Glutamatergic neuron (in vitro differentiated cells): Measurements from ENCODE around the gene MDK. TPM values are rescaled to one million over a fixed set of nuclear protein-coding genes. Genes with fewer than 3 reads are reported as not detected.

Experiments
- DNase-seq: peaks from one replicate; pipeline ENCODE4 v3.0.0; 2022
- H3K27ac Mint-ChIP-seq: one replicate; pipeline ENCODE4 v1.8.0; 2020; ENCODE audit warnings: mild to moderate bottlenecking, mixed read lengths, inconsistent platforms; ENCODE audit not compliant: unreplicated experiment
- H3K27me3 Mint-ChIP-seq: one replicate; pipeline ENCODE4 v1.8.0; 2020; ENCODE audit warnings: mild to moderate bottlenecking, moderate library complexity, mixed read lengths, inconsistent platforms; ENCODE audit not compliant: unreplicated experiment
- H3K36me3 Mint-ChIP-seq: one replicate; pipeline ENCODE4 v1.8.0; 2020; ENCODE audit warnings: mild to moderate bottlenecking, mixed read lengths, inconsistent platforms; ENCODE audit not compliant: unreplicated experiment
- H3K4me1 Mint-ChIP-seq: one replicate; pipeline ENCODE4 v1.8.0; 2020; ENCODE audit warnings: mild to moderate bottlenecking, low read depth, mixed read lengths, inconsistent platforms; ENCODE audit not compliant: unreplicated experiment
- H3K4me3 Mint-ChIP-seq: one replicate; pipeline ENCODE4 v1.8.0; 2020; ENCODE audit warnings: mild to moderate bottlenecking, mixed read lengths, inconsistent platforms; ENCODE audit not compliant: unreplicated experiment
- H3K9me3 Mint-ChIP-seq: one replicate; pipeline ENCODE4 v1.8.0; 2020; ENCODE audit warnings: mild to moderate bottlenecking, moderate library complexity, mixed read lengths, inconsistent platforms; ENCODE audit not compliant: unreplicated experiment
- total RNA-seq: library from RNA; stranded (reverse); fragmentation: NEBNext Ultra II Directional; extraction: Animal tissue kit (Norgen Biotek cat#: 25700); gene quantifications from one replicate; pipeline ENCODE4 v1.2.1, GENCODE V29; 2021; ENCODE audit not compliant: unreplicated experiment
- TF ChIP-seq, protein P1 (sequence below): fragments of 200-600 bp; sonication (generic); IDR thresholded peaks from one replicate; pipeline ENCODE4 v1.5.0; 2021; ENCODE audit not compliant: partially characterized antibody, unreplicated experiment

The MDK gene
- total RNA-seq, 1 donor from 2014 or later: 846 TPM

DNA sequence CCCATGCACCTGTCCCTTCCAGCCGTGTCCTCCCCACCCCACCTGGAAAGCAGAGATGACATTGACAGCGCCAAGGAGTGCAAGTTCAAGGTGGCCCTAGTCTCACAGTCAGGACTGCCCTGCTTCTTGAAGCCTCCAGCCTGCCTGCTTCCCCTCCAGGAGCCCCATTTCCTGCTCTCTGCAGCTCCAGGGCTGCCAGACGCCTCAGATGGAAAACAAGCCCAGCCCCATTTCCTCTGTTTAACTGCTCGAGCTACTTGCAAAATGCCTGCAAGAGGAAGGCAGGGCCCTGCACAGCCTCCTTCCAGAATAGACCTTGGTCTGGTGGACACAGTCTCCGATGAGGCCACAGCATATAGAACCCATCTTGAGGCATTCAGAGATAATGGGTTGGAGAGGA is 39.2 kb upstream of the MDK start:
- Mint-ChIP-seq H3K36me3 (peaks cover 6% of the 10 kb centered on the region), H3K9me3 (peaks cover 4% of the 10 kb centered on the region), H3K27me3 (peaks cover 14% of the 10 kb centered on the region), H3K4me1 (peaks cover 35% of the 10 kb centered on the region), H3K4me3 (no peak overlapping the region), H3K27ac (no peak overlapping the region)
- TF ChIP-seq, protein P1, sequence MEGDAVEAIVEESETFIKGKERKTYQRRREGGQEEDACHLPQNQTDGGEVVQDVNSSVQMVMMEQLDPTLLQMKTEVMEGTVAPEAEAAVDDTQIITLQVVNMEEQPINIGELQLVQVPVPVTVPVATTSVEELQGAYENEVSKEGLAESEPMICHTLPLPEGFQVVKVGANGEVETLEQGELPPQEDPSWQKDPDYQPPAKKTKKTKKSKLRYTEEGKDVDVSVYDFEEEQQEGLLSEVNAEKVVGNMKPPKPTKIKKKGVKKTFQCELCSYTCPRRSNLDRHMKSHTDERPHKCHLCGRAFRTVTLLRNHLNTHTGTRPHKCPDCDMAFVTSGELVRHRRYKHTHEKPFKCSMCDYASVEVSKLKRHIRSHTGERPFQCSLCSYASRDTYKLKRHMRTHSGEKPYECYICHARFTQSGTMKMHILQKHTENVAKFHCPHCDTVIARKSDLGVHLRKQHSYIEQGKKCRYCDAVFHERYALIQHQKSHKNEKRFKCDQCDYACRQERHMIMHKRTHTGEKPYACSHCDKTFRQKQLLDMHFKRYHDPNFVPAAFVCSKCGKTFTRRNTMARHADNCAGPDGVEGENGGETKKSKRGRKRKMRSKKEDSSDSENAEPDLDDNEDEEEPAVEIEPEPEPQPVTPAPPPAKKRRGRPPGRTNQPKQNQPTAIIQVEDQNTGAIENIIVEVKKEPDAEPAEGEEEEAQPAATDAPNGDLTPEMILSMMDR: no peak
- DNase-seq: no peak

DNA sequence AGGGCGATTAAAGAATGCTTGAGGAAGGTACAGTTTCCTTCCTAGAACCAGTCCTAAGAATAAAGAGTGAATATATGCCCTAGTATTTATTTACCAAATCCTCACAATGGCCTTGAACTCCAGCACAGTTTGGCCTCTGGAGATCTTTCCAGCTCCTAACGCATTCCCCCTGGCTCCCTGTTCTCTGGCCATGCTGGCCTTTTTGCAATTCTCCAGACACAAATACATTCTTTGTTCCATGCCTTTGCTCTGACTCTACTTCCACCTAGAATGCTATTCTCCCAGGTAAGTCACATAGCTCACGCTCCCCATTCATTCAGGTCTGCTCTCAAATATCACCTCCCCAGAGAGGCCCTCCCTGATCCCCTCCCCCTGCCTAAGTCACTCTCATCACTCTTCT is 37.9 kb upstream of the MDK start:
- Mint-ChIP-seq H3K9me3 (peaks cover 4% of the 10 kb centered on the region), H3K36me3 (peaks cover 6% of the 10 kb centered on the region), H3K4me3 (no peak overlapping the region), H3K4me1 (peaks cover 36% of the 10 kb centered on the region), H3K27ac (peak overlapping the region; percentile 14), H3K27me3 (peaks cover 14% of the 10 kb centered on the region)
- DNase-seq: no peak
- TF ChIP-seq, protein P1: no peak

DNA sequence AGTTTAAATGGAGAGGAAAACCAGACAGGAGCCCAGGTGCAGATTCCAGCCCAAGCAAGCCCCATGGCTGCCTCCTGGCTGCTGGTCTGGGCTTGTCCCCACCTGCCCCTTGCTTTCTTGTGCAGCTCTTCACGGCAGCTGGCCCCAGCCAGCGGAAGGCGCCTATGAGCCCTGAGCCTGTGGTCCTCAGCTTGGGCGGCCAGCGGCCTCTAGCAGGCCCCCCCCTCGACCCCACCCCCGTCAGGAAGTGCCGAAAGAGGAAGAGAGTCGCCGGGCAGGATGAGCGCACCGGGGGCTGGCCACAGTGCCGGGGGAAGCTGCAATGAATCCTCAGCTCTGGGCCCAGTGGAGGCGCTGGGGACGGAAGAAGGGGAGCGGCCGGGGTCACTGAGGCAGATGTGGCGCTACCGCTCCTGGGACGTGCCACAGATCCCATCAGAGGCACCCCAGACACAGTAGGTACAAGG is 36.3 kb upstream of the MDK start:
- peak; percentile 38 for DNase-seq
- peak overlapping the region; percentile 35 for H3K27ac Mint-ChIP-seq
- peaks cover 18% of the 10 kb centered on the region for H3K27me3 Mint-ChIP-seq
- TF ChIP-seq, protein P1: no peak
- peaks cover 6% of the 10 kb centered on the region for H3K36me3 Mint-ChIP-seq
- peaks cover 4% of the 10 kb centered on the region for H3K9me3 Mint-ChIP-seq
- peaks cover 33% of the 10 kb centered on the region for H3K4me1 Mint-ChIP-seq
- H3K4me3 Mint-ChIP-seq: no peak overlapping the region

DNA sequence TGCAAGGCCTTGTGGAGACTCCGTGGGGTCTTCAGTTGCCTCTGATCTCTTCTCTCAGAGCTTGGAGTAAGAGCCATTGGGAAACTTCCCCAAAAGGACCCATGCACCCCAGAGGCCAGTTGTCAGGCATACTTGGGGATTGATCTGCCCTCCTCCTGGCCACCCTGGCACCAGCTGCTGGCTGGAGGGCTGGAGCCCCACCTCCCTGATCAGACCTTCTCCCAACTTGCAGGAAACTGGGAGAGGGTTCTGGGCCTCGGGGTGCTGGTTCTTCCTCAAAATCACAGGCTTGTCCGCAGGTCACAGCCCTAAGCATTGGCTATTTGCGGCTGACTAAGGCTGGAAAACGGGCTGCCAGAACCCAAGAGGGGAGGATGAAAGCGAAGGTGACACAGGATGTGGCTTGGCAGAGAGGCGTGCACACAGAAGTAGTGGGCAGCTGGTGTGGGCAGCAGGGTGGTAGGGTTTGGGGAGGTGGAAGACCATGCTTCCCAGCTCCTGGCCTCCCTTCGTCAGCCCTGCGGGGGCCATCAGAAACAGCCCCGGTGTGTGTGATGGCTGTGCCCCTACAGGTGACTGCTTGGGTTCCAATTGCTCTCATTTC is 35.5 kb upstream of the MDK start:
- peaks cover 30% of the 10 kb centered on the region for H3K4me1 Mint-ChIP-seq
- H3K27me3 Mint-ChIP-seq: peaks cover 18% of the 10 kb centered on the region
- peak overlapping the region; percentile 79 for H3K4me3 Mint-ChIP-seq
- H3K9me3 Mint-ChIP-seq: peaks cover 4% of the 10 kb centered on the region
- H3K27ac Mint-ChIP-seq: peak overlapping the region; percentile 33
- peaks cover 6% of the 10 kb centered on the region for H3K36me3 Mint-ChIP-seq
- TF ChIP-seq, protein P1: no peak
- no peak for DNase-seq

DNA sequence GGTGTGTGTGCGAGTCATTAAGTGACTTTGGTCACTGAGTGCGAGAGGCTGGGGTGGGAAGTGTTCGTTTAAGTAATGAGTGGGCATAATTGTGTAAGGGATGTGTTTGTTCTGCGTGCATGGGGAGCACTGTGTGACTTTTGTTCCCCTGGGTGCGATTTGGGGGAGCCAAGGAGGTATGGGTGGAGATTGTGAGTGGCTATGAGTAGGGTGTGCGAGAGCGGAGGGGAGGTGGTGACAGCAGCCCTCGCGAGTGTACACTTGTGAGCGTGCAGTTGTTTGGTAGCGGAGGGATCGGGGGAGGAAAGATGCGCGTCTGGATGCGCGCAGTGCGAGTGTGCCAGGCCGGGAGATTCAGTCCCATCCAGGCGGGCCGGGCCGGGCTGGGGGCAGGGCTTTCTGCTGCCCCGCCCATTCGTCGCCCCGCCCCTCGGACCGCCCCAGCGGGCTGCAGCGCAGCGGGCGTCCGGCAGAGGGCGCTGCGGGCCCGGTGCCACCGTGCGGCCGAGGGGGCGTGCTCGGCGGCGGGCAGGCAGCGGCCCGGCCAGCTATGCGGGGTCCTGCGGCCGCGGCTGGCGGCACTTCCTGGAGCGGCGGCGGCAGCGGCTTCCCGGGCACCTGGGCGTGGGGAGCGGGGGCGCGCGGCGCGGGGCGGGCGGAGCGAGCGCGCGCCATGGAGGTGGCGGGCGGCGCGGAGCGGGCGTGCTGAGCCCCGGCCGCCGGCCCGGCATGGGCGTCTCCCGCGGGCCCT is 34.4 kb upstream of the MDK start, which contains the start of gene DGKZ:
Gene DGKZ, plus strand, starts transcription at position 578 of the 751 bp plus-strand sequence. CDS start 197 bp downstream, outside the sequence.
- H3K36me3 Mint-ChIP-seq: peaks cover 6% of the 10 kb centered on the region
- H3K4me3 Mint-ChIP-seq: peak within 1 kb of the TSS; percentile 88
- peaks cover 35% of the 10 kb centered on the region for H3K4me1 Mint-ChIP-seq

More for the DNA sequence above, 34.4 kb upstream of the MDK start, which contains the start of gene DGKZ:
- peak within 1 kb of the TSS; percentile 43 for H3K27ac Mint-ChIP-seq
- DNase-seq: peak; percentile 89
- H3K9me3 Mint-ChIP-seq: peaks cover 4% of the 10 kb centered on the region
- TF ChIP-seq, protein P1: peak; percentile 76
- peaks cover 15% of the 10 kb centered on the region for H3K27me3 Mint-ChIP-seq
